ENCODE data around the gene MED29. TPM values are rescaled to one million over a fixed set of nuclear protein-coding genes. Genes with fewer than 3 reads are reported as not detected.

The MED29 gene
- total and polyA plus RNA-seq, 2 of the 13 experiments (the other 11 are each of a cell fraction or from before 2014, with no cell fraction given) = 14.0 to 19.7 TPM

DNA sequence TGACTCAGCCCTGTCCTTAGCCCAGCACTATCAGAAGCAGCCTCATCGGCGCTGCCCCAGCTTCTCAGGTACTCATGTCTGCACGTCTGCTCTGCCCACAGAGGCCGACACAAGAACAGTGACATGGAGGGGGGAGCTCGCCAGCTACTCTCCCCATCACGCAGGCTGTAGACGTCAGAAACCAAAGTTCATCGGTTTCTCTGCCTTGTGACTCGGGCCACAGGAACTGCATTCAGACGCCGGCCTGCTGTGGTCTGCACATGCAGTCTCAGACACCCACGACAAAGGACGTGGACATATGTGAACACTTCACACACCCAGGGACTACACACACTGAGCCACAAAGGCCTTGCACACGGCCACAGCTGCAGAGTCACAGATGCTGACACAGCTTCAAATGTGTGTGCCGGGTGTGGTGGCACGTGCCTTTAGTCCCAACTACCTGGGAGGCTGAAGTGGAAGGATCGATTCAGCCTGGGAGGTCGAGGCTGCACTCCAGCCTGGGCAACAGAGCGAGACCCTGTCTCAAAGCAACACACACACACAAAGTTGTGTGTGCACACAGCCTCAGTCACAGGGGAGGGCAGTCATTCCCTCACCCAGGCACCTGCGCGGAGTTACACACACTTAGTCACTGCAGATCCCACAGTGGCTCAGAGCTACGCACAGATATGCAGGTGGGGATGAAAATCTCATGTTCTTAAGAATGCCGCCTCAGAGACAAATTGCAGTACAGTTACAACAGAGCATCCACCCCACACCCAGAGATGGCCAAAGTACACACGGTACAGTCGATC lies 10.6 kb downstream of the MED29 start (continued):
- TF ChIP-seq, protein P1, sequence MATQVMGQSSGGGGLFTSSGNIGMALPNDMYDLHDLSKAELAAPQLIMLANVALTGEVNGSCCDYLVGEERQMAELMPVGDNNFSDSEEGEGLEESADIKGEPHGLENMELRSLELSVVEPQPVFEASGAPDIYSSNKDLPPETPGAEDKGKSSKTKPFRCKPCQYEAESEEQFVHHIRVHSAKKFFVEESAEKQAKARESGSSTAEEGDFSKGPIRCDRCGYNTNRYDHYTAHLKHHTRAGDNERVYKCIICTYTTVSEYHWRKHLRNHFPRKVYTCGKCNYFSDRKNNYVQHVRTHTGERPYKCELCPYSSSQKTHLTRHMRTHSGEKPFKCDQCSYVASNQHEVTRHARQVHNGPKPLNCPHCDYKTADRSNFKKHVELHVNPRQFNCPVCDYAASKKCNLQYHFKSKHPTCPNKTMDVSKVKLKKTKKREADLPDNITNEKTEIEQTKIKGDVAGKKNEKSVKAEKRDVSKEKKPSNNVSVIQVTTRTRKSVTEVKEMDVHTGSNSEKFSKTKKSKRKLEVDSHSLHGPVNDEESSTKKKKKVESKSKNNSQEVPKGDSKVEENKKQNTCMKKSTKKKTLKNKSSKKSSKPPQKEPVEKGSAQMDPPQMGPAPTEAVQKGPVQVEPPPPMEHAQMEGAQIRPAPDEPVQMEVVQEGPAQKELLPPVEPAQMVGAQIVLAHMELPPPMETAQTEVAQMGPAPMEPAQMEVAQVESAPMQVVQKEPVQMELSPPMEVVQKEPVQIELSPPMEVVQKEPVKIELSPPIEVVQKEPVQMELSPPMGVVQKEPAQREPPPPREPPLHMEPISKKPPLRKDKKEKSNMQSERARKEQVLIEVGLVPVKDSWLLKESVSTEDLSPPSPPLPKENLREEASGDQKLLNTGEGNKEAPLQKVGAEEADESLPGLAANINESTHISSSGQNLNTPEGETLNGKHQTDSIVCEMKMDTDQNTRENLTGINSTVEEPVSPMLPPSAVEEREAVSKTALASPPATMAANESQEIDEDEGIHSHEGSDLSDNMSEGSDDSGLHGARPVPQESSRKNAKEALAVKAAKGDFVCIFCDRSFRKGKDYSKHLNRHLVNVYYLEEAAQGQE (IDR thresholded peaks at IDR 0.05; ENCODE audit: borderline replicate concordance in 1 of 2, low read depth in 1 of 2, low read length in 2 of 2) = no peak; a peak in 1 of 4 replicates
- peak; percentile 82; the same call in 1 of the 2 replicates for TF ChIP-seq DMAP1 (CRISPR knock-in tag; IDR thresholded peaks at IDR 0.05)
- TF ChIP-seq, protein P2, sequence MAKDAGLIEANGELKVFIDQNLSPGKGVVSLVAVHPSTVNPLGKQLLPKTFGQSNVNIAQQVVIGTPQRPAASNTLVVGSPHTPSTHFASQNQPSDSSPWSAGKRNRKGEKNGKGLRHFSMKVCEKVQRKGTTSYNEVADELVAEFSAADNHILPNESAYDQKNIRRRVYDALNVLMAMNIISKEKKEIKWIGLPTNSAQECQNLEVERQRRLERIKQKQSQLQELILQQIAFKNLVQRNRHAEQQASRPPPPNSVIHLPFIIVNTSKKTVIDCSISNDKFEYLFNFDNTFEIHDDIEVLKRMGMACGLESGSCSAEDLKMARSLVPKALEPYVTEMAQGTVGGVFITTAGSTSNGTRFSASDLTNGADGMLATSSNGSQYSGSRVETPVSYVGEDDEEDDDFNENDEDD (CRISPR knock-in tag; IDR thresholded peaks at IDR 0.05; ENCODE audit: borderline replicate concordance) = peak; percentile 81; the same call in 1 of the 2 replicates
- TF ChIP-seq AHR (CRISPR knock-in tag; IDR thresholded peaks at IDR 0.05) = peak; percentile 71; the same call in 1 of the 2 replicates
- TF ChIP-seq NCOA1 (CRISPR knock-in tag; IDR thresholded peaks at IDR 0.05) = peak; percentile 74; the same call in 1 of the 2 replicates
- 0 out of 2 replicates have a peak, but pooled peaks have one; percentile 57 for TF ChIP-seq TSC22D2 (CRISPR knock-in tag; IDR thresholded peaks at IDR 0.05; ENCODE audit: borderline replicate concordance)
- TF ChIP-seq ZNF136 (CRISPR knock-in tag; IDR thresholded peaks at IDR 0.05; ENCODE audit: low read depth) = peak; percentile 70; the same call in 1 of the 2 replicates
- TF ChIP-seq ZNF780A (CRISPR knock-in tag; IDR thresholded peaks at IDR 0.05) = no peak
- no peak for TF ChIP-seq ZNF883 (CRISPR knock-in tag; IDR thresholded peaks at IDR 0.05; ENCODE audit: not compliant biosample characterization)
- peak; percentile 75 for TF ChIP-seq TBL1XR1 (IDR thresholded peaks at IDR 0.05; ENCODE audit: borderline replicate concordance, low read length, partially characterized antibody)
- no peak for TF ChIP-seq ZNF10 (CRISPR knock-in tag; IDR thresholded peaks at IDR 0.05; ENCODE audit: borderline replicate concordance, low read depth)
- TF ChIP-seq TOE1 (CRISPR knock-in tag; IDR thresholded peaks at IDR 0.05) = no peak
- no peak for TF ChIP-seq RFX3 (CRISPR knock-in tag; IDR thresholded peaks at IDR 0.05)
- peak; percentile 71 for TF ChIP-seq ZNF230 (CRISPR knock-in tag; IDR thresholded peaks at IDR 0.05)
- TF ChIP-seq, protein P3, sequence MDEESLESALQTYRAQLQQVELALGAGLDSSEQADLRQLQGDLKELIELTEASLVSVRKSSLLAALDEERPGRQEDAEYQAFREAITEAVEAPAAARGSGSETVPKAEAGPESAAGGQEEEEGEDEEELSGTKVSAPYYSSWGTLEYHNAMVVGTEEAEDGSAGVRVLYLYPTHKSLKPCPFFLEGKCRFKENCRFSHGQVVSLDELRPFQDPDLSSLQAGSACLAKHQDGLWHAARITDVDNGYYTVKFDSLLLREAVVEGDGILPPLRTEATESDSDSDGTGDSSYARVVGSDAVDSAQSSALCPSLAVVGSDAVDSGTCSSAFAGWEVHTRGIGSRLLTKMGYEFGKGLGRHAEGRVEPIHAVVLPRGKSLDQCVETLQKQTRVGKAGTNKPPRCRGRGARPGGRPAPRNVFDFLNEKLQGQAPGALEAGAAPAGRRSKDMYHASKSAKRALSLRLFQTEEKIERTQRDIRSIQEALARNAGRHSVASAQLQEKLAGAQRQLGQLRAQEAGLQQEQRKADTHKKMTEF (CRISPR knock-in tag; IDR thresholded peaks at IDR 0.05) = peak; percentile 93
- TF ChIP-seq NFRKB (IDR thresholded peaks at IDR 0.05) = no peak
- no peak for TF ChIP-seq TBP (CRISPR knock-in tag; IDR thresholded peaks at IDR 0.05)
- TF ChIP-seq KDM4B (CRISPR knock-in tag; IDR thresholded peaks at IDR 0.05) = peak; percentile 8; the same call in 1 of the 2 replicates
- no peak for TF ChIP-seq ZNF530 (CRISPR knock-in tag; IDR thresholded peaks at IDR 0.05; ENCODE audit: low read depth)
- TF ChIP-seq SPEN (CRISPR knock-in tag; IDR thresholded peaks at IDR 0.05; ENCODE audit: low read depth) = peak; percentile 84; the same call in 1 of the 2 replicates
- TF ChIP-seq HIVEP1 (CRISPR knock-in tag; IDR thresholded peaks at IDR 0.05) = peak; percentile 71
- TF ChIP-seq SMC3 (IDR thresholded peaks at IDR 0.05; ENCODE audit: low read length) = peak; percentile 1; the same call in 1 of the 2 replicates
- no peak for TF ChIP-seq ZNF672 (CRISPR knock-in tag; IDR thresholded peaks at IDR 0.05)
- no peak for TF ChIP-seq ZNF850 (CRISPR knock-in tag; conservative IDR thresholded peaks at IDR 0.05)
- no peak for TF ChIP-seq NONO (IDR thresholded peaks at IDR 0.05)
- peak; percentile 72 for TF ChIP-seq NONO (CRISPR knock-in tag; conservative IDR thresholded peaks at IDR 0.05)

All from HepG2 (cell line).